Activated CD8-positive, alpha-beta memory T cell treated with anti-CD3 and anti-CD28 coated beads, Interleukin-2, amount 50 U/mL, for 4 hours (primary cell): Measurements from ENCODE around the gene ITGA11.
"Not testable (repeated sequence)": the region's sequence is repeated elsewhere in the genome, so short reads cannot be mapped to it uniquely, and the experiment has no call there.

Experiments used
- DNase-seq: peaks from one replicate; pipeline ENCODE4 v3.0.0-alpha.2; 2020

ITGA11 gene

DNA sequence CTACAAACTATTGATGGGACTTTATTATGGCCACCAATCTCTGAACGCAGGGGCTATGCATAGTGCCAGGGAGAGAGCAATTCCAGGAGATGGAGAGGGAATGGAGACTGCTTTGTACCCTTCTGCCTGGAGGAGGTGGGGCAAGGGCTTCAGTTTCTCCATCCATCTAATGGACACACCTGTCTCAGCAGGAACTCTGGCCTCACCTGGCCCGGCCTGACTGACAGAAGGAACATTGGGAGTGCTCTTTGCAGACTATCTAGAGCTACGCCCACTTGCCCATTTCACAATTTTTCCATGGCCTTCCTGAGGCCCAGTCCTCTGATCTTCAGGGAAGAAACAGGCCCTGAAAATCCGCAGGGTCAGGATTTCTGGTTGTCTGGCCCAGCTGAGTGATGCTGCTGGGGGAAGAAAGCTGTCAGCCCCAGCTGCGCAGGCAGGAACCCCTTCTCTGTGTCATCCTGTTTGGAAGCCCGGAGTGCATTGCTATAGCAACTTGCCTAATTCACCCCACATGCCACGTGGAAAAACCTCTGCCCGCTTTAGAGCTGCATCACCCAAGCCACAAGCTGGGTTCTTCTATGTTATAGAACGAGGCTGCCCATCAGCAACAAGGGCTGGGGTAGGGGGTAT is 6.4 kb downstream of the ITGA11 start:
- no peak for DNase-seq

DNA sequence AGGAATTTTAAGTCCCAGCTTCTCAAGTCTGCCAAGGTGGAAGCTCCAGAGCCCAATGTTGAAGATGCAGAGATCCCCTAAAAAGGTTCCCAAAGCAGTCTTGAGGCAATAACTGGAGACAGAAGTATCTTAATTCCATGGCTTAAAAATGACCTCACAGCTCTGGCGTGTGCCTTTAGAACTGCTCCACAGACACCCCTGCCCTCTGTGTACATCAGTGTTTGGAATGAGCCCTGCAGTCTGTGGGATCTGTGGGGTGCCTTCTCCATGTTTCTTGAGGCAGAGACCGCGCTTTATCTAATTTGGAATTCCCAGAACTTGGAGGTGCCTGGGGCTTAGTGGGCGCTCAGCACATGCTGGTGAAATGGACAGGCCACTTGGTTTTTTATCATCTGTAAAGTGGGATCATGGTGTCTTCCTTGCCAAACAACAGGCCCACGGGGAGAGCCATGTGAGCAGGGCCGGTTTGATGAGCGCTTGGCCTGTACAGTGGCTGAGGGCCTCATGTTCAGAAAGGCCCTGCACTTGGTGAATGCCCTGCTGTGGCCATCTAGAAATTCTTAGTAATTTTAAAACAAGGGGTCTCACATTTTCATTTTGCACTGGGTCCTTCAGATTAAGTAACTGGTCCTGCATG is 7.1 kb downstream of the ITGA11 start:
- no peak for DNase-seq

GRCh38 chr15:68423359-68424296 is 8.3 kb downstream of the ITGA11 start:
- no peak for DNase-seq

GRCh38 chr15:68422403-68423145 is 9.4 kb downstream of the ITGA11 start:
- DNase-seq, result not testable (repeated sequence)

DNA sequence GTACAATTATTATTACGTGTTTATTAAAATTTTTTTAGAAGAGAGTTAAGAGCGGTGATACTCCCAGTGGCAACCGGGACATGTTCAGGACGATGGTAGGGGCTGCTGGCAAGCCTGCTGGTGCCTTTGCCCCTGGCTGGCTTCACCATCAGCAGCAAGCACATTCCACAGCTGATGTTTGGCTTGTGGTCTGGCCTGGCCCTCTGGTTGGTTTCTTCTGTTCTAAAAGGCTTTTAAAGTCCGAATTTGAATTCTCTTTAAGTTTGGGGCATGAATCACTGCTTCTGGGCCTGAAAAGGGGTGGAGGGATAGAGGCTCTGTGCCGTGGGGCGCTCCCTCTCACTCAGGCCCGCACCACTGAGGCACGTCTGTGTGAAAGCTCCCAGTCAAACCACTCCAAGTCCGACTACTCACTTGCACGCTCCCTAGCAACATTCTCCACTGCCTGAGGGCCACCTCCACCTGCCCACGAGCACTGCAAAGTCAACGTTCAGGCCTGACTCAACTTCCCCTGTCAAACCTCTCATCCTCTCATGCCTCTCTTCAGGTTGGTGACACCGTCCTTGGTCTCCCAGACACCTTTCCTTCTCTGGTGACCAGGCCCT is 10.1 kb downstream of the ITGA11 start:
- no peak for DNase-seq

DNA sequence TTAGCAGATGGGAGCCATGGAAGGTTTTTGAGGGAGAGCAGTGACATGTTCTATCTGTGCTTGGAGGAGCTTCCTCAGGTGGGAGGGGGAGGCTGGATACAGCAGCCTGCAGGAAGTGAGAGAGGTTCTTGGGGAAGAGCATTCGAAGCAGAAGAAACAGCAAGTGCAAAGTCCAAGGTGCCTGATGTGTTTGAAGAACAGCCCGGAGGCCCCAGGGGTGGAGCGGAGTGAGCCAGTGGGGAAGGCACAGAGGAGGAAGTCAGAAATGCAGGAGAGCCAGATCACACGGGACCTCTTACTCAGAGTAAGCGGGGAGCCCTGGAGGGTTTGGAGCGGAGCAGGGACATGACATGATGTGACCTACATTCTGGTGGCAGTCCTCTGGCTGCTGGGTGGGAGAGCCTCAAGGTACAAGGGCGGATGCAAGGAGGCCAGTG is 10.8 kb downstream of the ITGA11 start:
- DNase-seq, result no peak

- DNase-seq, result no peak
Observed at GRCh38 chr15:68420186-68420684, 11.7 kb downstream of the ITGA11 start.

DNA sequence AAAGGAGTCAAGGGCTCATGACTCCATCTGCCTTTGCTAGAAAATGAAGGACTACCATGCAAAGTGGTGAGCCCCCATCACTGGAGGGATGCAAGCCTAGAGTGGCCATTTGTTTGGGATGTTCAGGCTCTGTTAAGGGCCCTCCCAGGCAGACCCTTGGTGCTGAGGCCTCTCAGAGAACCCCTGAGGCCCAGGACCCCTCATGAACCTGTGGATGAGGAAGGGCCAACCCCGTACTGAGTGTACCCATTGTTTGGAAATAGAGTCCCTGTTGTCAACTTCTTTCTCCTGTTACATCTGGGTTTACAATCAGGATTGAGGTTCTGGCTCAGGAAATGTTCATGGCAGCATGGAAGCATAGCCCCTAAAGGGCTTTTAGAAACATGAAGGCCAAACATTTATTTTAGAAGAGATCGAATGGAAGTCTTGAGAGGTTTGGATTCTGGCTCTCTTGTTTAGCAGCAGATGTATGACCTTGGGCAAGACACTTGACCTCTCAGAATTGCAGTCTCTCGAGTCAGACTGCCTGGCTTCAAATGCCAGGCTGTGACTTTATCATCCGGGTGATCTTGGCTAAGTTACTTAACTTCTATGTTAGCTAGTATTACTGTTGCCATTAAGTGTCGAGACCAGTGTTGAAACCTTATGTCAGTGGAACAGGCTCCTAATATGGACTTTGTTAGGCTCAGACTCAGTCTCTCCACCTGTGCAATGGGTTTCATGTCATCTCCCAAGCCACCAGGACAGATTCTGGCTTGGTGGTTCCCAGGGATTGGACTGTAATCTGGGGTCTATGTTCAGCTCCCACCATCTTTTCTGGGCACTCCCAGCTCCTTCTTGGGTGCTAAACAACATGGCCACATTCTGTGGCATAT is 12.4 kb downstream of the ITGA11 start:
- DNase-seq, result no peak

DNA sequence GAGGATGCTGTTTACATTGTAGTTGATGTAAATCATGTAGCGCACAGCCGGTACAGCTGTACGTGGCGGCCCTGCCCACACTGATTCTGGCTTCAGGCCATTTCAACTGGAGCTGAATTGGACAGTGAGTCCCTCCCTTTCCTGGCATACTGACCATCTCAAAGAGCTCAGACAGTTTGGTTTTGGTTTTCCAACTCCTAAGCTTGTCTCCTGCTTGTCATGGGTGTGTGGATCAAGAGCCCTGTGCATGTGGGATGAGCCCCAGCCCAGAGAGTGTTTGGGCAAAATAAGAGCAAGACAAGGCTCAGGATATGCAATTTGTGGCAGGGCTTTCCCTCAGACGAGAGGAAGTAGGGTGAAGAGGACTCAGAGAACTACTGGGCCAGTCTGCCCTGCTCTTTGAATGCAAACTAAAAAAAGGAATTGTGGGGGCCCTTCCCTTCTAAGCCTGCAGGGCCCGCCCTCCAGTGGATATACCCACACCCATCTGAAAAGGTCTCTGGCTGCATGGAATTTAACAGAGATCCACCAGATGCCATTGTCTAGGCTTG is 13.3 kb downstream of the ITGA11 start:
- no peak for DNase-seq

GRCh38 chr15:68417897-68418296 is 14.1 kb downstream of the ITGA11 start:
- no peak for DNase-seq

DNA sequence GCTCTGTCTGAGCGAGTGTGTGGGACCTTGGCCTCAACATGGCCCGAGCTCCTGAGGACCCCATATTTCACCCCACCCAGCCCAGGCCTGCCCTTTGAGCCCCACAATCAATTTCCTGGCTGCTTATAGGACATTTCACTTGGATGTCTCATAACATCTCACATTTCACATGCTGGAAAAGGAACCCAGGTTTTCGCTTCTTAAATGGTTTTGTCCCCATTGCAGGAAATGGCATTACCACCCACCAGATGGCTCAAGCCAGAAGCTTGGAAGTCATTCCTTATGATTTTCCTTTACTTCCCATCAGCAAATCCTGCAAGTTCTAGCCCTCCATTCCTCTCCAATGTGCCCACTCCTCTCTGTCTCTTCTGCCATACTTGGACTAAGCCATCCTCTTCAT is 14.9 kb downstream of the ITGA11 start:
- no peak for DNase-seq

DNA sequence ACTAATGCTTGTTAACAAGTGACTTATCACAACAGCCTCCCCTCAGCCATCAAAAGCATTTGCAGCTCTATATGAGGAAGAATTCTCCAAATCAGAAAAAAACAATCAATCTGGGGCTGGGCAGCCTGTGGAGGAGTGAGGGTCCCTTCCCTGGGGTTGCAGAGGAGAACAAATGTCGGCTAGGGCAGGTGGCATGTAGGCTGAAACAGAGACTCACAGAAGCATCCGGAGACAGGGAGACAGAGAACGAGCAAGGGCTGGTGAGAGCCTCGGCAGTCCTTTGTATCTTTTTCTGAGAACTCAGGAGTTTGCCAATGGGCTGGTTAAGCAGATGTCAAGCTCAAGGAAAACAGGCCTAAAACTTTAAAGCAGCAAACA is 15.8 kb downstream of the ITGA11 start:
- no peak for DNase-seq

DNA sequence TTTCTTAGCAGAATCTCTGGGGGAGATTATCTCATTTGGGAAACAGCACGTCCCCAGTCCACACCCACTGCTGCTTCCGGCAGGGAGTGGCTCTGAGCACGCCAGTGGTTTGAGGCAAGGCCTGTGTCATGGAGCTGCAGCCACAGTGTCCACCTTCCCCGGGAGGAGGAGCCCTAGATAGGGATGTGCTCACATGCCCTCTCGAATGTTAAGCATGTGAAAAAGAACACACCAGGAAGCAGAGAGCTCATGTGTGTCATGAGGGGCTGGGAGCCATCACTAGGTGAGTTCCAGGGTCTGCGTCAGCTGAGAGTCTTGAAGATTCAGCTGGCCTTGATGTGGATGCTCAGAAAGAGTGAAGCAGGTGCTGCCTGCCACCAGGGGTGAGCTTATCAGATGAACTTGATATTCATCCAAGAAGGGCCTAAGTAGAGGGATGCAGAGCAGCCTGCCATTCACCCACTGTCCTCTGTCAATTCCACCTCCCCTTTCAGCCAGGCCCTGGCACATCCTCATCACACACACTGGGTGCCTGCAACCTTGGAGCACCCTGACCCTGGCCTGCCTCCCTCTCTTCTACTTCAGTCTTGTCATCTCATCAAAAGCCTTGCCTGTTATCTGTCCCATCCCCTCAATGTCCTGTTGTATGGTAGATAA is 16.3 kb downstream of the ITGA11 start:
- no peak for DNase-seq

- DNase-seq, result no peak
Observed at GRCh38 chr15:68415061-68415460, 16.9 kb downstream of the ITGA11 start.

- DNase-seq, result no peak
Observed at GRCh38 chr15:68414591-68414990, 17.4 kb downstream of the ITGA11 start.

DNA sequence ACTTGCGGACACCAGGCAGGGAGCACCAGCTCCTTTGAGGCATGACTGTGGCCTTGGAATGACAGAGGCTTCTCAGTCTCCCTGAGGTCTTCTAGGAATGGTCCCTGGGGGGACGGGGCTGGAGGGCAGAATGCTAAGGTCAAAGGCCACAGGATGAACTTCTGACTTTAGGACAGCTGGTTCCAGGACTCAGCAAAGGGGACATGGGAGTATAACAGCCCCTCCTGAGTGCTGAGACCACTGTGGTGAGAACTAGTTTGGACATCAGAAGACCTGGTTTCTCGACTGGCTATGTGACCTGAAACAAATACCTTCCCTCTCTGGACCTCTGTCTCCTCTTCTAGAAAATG is 17.8 kb downstream of the ITGA11 start:
- no peak for DNase-seq

- no peak for DNase-seq
Observed at GRCh38 chr15:68413363-68414205, 18.4 kb downstream of the ITGA11 start.

GRCh38 chr15:68412218-68412617 is 19.7 kb downstream of the ITGA11 start:
- no peak for DNase-seq

GRCh38 chr15:68411735-68412134 is 20.2 kb downstream of the ITGA11 start:
- DNase-seq, result no peak

DNA sequence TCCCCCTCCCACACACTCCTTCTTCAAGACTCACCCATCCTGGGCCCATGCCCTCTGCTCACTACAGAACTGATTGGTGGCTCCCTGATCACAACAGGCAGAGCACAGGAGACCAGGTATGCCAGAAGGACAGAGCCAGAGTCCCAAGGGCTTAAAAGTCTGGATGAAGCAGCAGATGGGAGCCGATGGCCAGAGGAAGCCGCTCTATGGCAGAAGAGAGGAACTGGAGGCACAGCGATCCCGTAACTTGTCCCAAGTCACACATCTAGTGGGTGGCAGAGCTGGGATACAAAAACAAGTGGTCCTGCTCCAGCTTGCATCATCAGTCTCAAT is 20.7 kb downstream of the ITGA11 start:
- no peak for DNase-seq
